Measurements from ENCODE around the gene TSPAN9. TPM values are rescaled to one million over a fixed set of nuclear protein-coding genes. Genes with fewer than 3 reads are reported as not detected.

Gene TSPAN9
- total and polyA plus RNA-seq, 2 experiments from 2014 or later: 6.0 to 31.5 TPM

DNA sequence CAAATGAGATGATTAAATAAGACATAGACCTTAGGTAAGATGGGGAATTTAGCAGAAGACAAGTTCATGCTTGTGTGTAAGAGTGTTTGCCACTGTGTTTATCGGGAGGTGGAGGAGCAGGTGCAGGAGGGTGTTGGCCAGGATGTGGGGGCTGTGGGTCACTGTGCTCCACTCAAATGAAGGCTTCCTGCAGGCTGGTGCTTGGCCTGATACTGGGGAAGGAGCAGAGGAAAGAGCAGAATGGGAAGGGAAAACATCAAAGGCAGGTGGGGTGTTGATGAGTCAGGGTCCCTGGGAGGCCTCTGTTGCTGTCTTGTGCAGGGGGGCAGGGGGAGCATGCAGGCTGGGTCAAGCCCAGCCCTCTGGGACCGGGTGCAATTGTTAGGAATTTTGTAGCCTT, 126.5 kb downstream of the TSPAN9 start (continued):
- TF ChIP-seq, protein P1, sequence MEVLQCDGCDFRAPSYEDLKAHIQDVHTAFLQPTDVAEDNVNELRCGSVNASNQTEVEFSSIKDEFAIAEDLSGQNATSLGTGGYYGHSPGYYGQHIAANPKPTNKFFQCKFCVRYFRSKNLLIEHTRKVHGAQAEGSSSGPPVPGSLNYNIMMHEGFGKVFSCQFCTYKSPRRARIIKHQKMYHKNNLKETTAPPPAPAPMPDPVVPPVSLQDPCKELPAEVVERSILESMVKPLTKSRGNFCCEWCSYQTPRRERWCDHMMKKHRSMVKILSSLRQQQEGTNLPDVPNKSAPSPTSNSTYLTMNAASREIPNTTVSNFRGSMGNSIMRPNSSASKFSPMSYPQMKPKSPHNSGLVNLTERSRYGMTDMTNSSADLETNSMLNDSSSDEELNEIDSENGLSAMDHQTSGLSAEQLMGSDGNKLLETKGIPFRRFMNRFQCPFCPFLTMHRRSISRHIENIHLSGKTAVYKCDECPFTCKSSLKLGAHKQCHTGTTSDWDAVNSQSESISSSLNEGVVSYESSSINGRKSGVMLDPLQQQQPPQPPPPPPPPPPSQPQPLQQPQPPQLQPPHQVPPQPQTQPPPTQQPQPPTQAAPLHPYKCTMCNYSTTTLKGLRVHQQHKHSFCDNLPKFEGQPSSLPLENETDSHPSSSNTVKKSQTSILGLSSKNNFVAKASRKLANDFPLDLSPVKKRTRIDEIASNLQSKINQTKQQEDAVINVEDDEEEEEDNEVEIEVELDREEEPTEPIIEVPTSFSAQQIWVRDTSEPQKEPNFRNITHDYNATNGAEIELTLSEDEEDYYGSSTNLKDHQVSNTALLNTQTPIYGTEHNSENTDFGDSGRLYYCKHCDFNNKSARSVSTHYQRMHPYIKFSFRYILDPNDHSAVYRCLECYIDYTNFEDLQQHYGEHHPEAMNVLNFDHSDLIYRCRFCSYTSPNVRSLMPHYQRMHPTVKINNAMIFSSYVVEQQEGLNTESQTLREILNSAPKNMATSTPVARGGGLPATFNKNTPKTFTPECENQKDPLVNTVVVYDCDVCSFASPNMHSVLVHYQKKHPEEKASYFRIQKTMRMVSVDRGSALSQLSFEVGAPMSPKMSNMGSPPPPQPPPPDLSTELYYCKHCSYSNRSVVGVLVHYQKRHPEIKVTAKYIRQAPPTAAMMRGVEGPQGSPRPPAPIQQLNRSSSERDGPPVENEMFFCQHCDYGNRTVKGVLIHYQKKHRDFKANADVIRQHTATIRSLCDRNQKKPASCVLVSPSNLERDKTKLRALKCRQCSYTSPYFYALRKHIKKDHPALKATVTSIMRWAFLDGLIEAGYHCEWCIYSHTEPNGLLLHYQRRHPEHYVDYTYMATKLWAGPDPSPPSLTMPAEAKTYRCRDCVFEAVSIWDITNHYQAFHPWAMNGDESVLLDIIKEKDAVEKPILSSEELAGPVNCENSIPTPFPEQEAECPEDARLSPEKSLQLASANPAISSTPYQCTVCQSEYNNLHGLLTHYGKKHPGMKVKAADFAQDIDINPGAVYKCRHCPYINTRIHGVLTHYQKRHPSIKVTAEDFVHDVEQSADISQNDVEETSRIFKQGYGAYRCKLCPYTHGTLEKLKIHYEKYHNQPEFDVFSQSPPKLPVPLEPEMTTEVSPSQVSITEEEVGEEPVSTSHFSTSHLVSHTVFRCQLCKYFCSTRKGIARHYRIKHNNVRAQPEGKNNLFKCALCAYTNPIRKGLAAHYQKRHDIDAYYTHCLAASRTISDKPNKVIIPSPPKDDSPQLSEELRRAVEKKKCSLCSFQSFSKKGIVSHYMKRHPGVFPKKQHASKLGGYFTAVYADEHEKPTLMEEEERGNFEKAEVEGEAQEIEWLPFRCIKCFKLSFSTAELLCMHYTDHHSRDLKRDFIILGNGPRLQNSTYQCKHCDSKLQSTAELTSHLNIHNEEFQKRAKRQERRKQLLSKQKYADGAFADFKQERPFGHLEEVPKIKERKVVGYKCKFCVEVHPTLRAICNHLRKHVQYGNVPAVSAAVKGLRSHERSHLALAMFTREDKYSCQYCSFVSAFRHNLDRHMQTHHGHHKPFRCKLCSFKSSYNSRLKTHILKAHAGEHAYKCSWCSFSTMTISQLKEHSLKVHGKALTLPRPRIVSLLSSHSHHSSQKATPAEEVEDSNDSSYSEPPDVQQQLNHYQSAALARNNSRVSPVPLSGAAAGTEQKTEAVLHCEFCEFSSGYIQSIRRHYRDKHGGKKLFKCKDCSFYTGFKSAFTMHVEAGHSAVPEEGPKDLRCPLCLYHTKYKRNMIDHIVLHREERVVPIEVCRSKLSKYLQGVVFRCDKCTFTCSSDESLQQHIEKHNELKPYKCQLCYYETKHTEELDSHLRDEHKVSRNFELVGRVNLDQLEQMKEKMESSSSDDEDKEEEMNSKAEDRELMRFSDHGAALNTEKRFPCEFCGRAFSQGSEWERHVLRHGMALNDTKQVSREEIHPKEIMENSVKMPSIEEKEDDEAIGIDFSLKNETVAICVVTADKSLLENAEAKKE (CRISPR knock-in tag; IDR thresholded peaks at IDR 0.05): no peak
- TF ChIP-seq EZH2phosphoT487 (IDR thresholded peaks at IDR 0.05; ENCODE audit: unreplicated experiment): no peak
- TF ChIP-seq POLR2AphosphoS5 (IDR thresholded peaks at IDR 0.05; ENCODE audit: low read depth): no peak
- no peak for TF ChIP-seq NANOG (IDR thresholded peaks at IDR 0.05; ENCODE audit: borderline replicate concordance)
- TF ChIP-seq EZH2 (IDR thresholded peaks at IDR 0.05; ENCODE audit: low read depth, unreplicated experiment): no peak
- no peak for TF ChIP-seq STAT1 (IDR thresholded peaks at IDR 0.05; ENCODE audit: unreplicated experiment)
- TF ChIP-seq, protein P2, sequence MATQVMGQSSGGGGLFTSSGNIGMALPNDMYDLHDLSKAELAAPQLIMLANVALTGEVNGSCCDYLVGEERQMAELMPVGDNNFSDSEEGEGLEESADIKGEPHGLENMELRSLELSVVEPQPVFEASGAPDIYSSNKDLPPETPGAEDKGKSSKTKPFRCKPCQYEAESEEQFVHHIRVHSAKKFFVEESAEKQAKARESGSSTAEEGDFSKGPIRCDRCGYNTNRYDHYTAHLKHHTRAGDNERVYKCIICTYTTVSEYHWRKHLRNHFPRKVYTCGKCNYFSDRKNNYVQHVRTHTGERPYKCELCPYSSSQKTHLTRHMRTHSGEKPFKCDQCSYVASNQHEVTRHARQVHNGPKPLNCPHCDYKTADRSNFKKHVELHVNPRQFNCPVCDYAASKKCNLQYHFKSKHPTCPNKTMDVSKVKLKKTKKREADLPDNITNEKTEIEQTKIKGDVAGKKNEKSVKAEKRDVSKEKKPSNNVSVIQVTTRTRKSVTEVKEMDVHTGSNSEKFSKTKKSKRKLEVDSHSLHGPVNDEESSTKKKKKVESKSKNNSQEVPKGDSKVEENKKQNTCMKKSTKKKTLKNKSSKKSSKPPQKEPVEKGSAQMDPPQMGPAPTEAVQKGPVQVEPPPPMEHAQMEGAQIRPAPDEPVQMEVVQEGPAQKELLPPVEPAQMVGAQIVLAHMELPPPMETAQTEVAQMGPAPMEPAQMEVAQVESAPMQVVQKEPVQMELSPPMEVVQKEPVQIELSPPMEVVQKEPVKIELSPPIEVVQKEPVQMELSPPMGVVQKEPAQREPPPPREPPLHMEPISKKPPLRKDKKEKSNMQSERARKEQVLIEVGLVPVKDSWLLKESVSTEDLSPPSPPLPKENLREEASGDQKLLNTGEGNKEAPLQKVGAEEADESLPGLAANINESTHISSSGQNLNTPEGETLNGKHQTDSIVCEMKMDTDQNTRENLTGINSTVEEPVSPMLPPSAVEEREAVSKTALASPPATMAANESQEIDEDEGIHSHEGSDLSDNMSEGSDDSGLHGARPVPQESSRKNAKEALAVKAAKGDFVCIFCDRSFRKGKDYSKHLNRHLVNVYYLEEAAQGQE (IDR thresholded peaks at IDR 0.05; ENCODE audit: unreplicated experiment): no peak
- no peak for TF ChIP-seq JUNB (IDR thresholded peaks at IDR 0.05; ENCODE audit: unreplicated experiment)
